Cardiac muscle cell (in vitro differentiated cells and primary cell): ENCODE data around the gene TTC24. TPM values are rescaled to one million over a fixed set of nuclear protein-coding genes. Genes with fewer than 3 reads are reported as not detected.

ENCODE experiments used
- DNase-seq, 2 donors: peaks; one replicate each; pipeline versions ENCODE4 v3.0.0 to v3.0.0-alpha.2; 2010 to 2017; ENCODE audit warnings: low read depth in 1 of 2, low spot score in 1 of 2
- H3K27ac ChIP-seq: fragments of 200-600 bp; sonication (generic); 2 replicates; pipeline ENCODE4 v1.5.1; 2016
- H3K27me3 ChIP-seq: fragments of 200-600 bp; sonication (generic); 2 replicates; pipeline ENCODE4 v1.6.0; 2016; ENCODE audit warnings: control low read depth
- H3K36me3 ChIP-seq: fragments of 200-600 bp; sonication (generic); 2 replicates; pipeline ENCODE4 v1.5.1; 2016; ENCODE audit warnings: control low read depth
- H3K4me1 ChIP-seq: fragments of 200-600 bp; sonication (generic); 2 replicates; pipeline ENCODE4 v1.8.1; 2017; ENCODE audit warnings: low read depth, mild to moderate bottlenecking, mixed run types
- H3K4me3 ChIP-seq: fragments of 200-600 bp; sonication (generic); 2 replicates; pipeline ENCODE4 v1.5.1; 2016; ENCODE audit warnings: mild to moderate bottlenecking
- H3K9me3 ChIP-seq: fragments of 200-600 bp; sonication (generic); 2 replicates; pipeline ENCODE4 v1.5.1; 2017; ENCODE audit warnings: low read depth, mild to moderate bottlenecking, control low read depth
- CTCF ChIP-seq: IDR thresholded peaks from 2 replicates; pipeline ENCODE4 v1.5.1; 2012; ENCODE audit warnings: low read depth, mild to moderate bottlenecking, low read length
- polyA plus RNA-seq: library from polyadenylated mRNA; unstranded; fragments of >200 nt; fragmentation: Nextera tagmentation; extraction: Ambion mirVana; gene quantifications from 2 replicates; pipeline ENCODE4 v1.2.1, GENCODE V29; 2016
- total RNA-seq: library from RNA; depleted of rRNA; stranded (reverse); fragments of >200 nt; gene quantifications from 2 replicates; pipeline ENCODE4 v1.2.3, GENCODE V29; 2016

The TTC24 gene
- total and polyA plus RNA-seq, 2 experiments from 2014 or later, result 0.15 TPM; not detected in 1

GRCh38 chr1:156592158-156592909, 12.8 kb downstream of the TTC24 start:
- DNase-seq, result no peak
- H3K27ac ChIP-seq, result no peak overlapping the region
- peak overlapping the region; percentile 83 for H3K4me3 ChIP-seq

DNA sequence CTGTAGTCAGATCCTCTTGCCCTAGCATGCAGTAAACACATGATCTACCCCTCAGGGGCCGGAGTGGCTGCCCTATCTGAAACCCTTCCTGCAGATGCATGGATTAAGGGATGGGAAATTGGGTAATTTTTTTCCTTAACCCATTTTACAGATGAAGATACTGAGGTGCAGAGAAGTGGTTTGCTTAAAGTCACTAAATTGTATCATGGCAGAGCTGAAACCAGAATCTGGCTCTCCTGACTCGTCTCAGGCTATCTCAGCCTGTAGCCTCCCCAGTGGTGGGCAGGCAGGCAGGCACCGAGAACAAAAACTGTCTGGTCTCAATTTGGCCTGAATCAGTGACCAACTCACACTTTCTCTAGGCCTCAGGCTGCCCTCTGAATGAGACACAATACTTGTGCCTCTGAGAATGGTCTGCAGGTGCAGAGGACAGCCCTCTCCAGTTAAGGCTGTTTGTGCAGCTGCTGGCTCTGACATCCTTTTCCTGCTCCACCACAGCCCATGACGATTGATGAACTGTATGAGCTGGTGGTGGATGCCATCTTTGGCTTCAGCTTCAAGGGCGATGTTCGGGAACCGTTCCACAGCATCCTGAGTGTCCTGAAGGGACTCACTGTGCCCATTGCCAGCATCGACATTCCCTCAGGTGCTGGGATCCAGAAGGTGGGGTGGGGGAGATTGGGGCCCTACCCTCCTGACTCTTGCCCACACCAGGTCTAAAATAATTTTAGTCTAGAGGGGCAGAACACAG, 13.6 kb downstream of the TTC24 start:
- Histone ChIP-seq H3K27me3 (no peaks in the 10 kb centered on the region), H3K36me3 (peaks cover 7% of the 10 kb centered on the region), H3K4me1 (peaks cover 5% of the 10 kb centered on the region), H3K4me3 (no peak overlapping the region), H3K9me3 (no peaks in the 10 kb centered on the region), H3K27ac (no peak overlapping the region)
- DNase-seq, result no peak
- no peak for TF ChIP-seq CTCF

More at GRCh38 chr1:156592158-156592909, 12.8 kb downstream of the TTC24 start:
- Histone ChIP-seq H3K27me3 (no peaks in the 10 kb centered on the region), H3K4me1 (peaks cover 5% of the 10 kb centered on the region), H3K9me3 (no peaks in the 10 kb centered on the region), H3K36me3 (peaks cover 7% of the 10 kb centered on the region)
- TF ChIP-seq CTCF, result no peak

DNA sequence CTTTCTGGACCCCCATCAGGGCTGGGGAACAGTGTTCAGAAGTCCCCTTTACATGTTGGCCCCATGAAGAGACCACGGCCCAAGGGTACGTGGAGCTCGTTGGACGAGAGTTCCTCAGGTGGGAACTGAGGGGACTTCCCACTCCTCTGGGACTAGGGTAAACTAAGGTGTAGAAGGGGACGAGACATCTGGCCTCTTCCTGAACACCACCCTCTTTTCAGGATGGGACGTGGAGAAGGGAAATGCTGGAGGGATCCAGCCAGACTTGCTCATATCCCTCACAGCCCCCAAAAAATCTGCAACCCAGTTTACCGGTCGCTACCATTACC, 14.1 kb downstream of the TTC24 start:
- Histone ChIP-seq H3K36me3 (peaks cover 7% of the 10 kb centered on the region), H3K4me3 (no peak overlapping the region), H3K27ac (no peak overlapping the region), H3K9me3 (no peaks in the 10 kb centered on the region), H3K4me1 (peaks cover 5% of the 10 kb centered on the region), H3K27me3 (no peaks in the 10 kb centered on the region)
- no peak for TF ChIP-seq CTCF
- no peak for DNase-seq

- Histone ChIP-seq H3K4me1 (peaks cover 5% of the 10 kb centered on the region), H3K36me3 (peaks cover 7% of the 10 kb centered on the region), H3K9me3 (no peaks in the 10 kb centered on the region), H3K27me3 (no peaks in the 10 kb centered on the region), H3K27ac (no peak overlapping the region), H3K4me3 (no peak overlapping the region)
- TF ChIP-seq CTCF, result no peak
- no peak for DNase-seq
These were observed 14.7 kb downstream of the TTC24 start for GRCh38 chr1:156594190-156594589.

GRCh38 chr1:156595016-156595415, 15.5 kb downstream of the TTC24 start:
- Histone ChIP-seq H3K36me3 (peaks cover 7% of the 10 kb centered on the region), H3K27me3 (no peaks in the 10 kb centered on the region), H3K27ac (no peak overlapping the region), H3K9me3 (no peaks in the 10 kb centered on the region), H3K4me3 (no peak overlapping the region), H3K4me1 (peaks cover 5% of the 10 kb centered on the region)
- TF ChIP-seq CTCF, result no peak
- DNase-seq, result no peak
